Panc1 (cell line): Measurements from ENCODE around the gene OR51F2. TPM values are rescaled to one million over a fixed set of nuclear protein-coding genes. Genes with fewer than 3 reads are reported as not detected.

Experiments used
- ATAC-seq: fragments of 200-7000 bp; cut with Tn5 transposase; 2 replicates; pipeline ENCODE4 v1.9.1; 2020; ENCODE audit warnings: mild to moderate bottlenecking, moderate library complexity
- BruUV-seq: library from RNA; stranded (reverse); fragments of 400-500 nt; replicated peaks from 2 replicates; lab custom pipeline; 2021; lab: Mats Ljungman, UMichigan
- CTCF ChIA-PET: fragments of 300-600 bp; sonication (Branson Sonifier 250); formaldehyde crosslinking; loops from one replicate; lab custom pipeline; 2022; ENCODE audit warnings: antibody characterized with exemption; lab: Charles Lee
- POLR2A ChIA-PET: fragments of 300-600 bp; sonication (Branson Sonifier 250); formaldehyde crosslinking; loops from one replicate; lab custom pipeline; 2022; ENCODE audit warnings: antibody characterized with exemption; lab: Charles Lee
- DNase-seq: peaks from one replicate; pipeline ENCODE4 v3.0.0-alpha.2; 2010; ENCODE audit warnings: low read depth, low spot score
- H3K27ac ChIP-seq: 2 replicates; pipeline ENCODE4 v1.5.1; 2011; ENCODE audit warnings: mild to moderate bottlenecking, low read length, inconsistent platforms
- H3K27me3 ChIP-seq: fragments of 200-500 bp; sonication (Bioruptor generic); 2 replicates; pipeline ENCODE4 v1.6.0; 2014; ENCODE audit warnings: low read length, inconsistent platforms; ENCODE audit not compliant: control insufficient read depth, insufficient read depth
- H3K36me3 ChIP-seq: fragments of 200-500 bp; sonication (Bioruptor generic); 2 replicates; pipeline ENCODE4 v1.5.1; 2014; ENCODE audit warnings: inconsistent platforms, mild to moderate bottlenecking, low read length, moderate library complexity; ENCODE audit not compliant: control insufficient read depth, insufficient read depth
- H3K4me1 ChIP-seq: 2 replicates; pipeline ENCODE4 v1.5.1; 2011; ENCODE audit warnings: inconsistent platforms, mild to moderate bottlenecking, low read length, moderate library complexity; ENCODE audit not compliant: control insufficient read depth, insufficient read depth
- H3K4me3 ChIP-seq, 2 experiments: 2 replicates each; pipeline ENCODE4 v1.5.1; 2011 to 2012; ENCODE audit warnings: low read depth in 2 of 2, low read length in 2 of 2, mild to moderate bottlenecking in 2 of 2, inconsistent platforms in 1 of 2, moderate library complexity in 1 of 2
- H3K9me3 ChIP-seq: fragments of 200-500 bp; sonication (Bioruptor generic); 2 replicates; pipeline ENCODE4 v1.5.1; 2014; ENCODE audit warnings: low read depth, mild to moderate bottlenecking, inconsistent platforms, low read length, moderate library complexity; ENCODE audit not compliant: control insufficient read depth, insufficient read depth
- POLR2AphosphoS5 ChIP-seq: IDR thresholded peaks from 2 replicates; pipeline ENCODE4 v1.6.1; 2012; ENCODE audit warnings: mild to moderate bottlenecking, low read depth, low read length, moderate library complexity
- SIN3A ChIP-seq: IDR thresholded peaks from 2 replicates; pipeline ENCODE4 v1.6.1; 2012; ENCODE audit warnings: low read depth, mild to moderate bottlenecking, low read length, moderate library complexity, borderline replicate concordance; ENCODE audit not compliant: insufficient read depth
- TCF7L2 ChIP-seq: IDR thresholded peaks from 2 replicates; pipeline ENCODE4 v1.6.1; 2011; ENCODE audit warnings: mild to moderate bottlenecking, low read depth, low read length, inconsistent platforms
- in situ Hi-C: cut with HindIII; loops from 2 replicates; pipeline ENCODE4 v1.10.0; 2016; ENCODE audit warnings: low sequenced_read_pairs, low pct_unique_long_range_greater_than_20kb
- intact Hi-C: fragments of 100-400 bp; cut with micrococcal nuclease; formaldehyde crosslinking; loops from one replicate; pipeline ENCODE4 v1.10.0; 2022; ENCODE audit not compliant: unreplicated experiment
- total RNA-seq: library from RNA; stranded (reverse); gene quantifications from one replicate; pipeline ENCODE4 v1.2.1, GENCODE V29; 2021; ENCODE audit not compliant: unreplicated experiment
- TF ChIP-seq, protein P1 (sequence below), 2 experiments: IDR thresholded peaks; 2 replicates each; pipeline ENCODE4 v1.6.1; 2011 to 2012; ENCODE audit warnings: low read depth in 2 of 2, control low read depth in 1 of 2, low read length in 1 of 2, mild to moderate bottlenecking in 1 of 2, moderate library complexity in 1 of 2; ENCODE audit not compliant: insufficient read depth in 1 of 2
- TF ChIP-seq, protein P2 (sequence below): fragments of 450-650 bp; IDR thresholded peaks from 2 replicates; pipeline ENCODE4 v1.5.1; 2017; ENCODE audit warnings: mild to moderate bottlenecking

OR51F2 gene
- total RNA-seq, 1 experiment from 2014 or later = not detected

DNA sequence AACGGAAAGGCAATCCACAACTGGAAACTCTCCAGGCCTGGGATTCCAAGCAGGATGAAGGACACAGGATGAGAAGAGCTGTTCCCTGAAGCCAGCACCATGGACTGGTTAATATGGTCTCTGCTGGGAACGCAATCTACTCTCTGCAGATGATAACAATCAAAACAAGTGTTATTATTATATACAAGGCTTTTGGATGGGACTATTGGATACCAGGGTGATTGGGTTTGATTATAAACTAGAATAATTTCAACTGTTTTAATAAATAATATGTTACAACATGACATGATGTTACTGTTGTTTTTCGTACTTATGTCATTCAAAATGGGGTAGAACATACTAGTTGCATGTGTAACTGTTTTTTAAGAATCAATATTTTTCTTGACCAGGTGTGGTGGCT lies 16.8 kb upstream of the OR51F2 start, which contains the start of gene OR52R1:
OR52R1 (minus strand) TSS at position 101 of the 400 bp plus-strand sequence; CDS start at position 101, 0 bp downstream.
- no peak within 1 kb of the TSS for H3K4me3 ChIP-seq
- H3K4me1 ChIP-seq = no peaks in the 10 kb centered on the region
- DNase-seq (no peak), ATAC-seq (no peak)
- ChIA-PET POLR2A (no interaction called here), CTCF (no interaction called here)
- TF ChIP-seq POLR2AphosphoS5 = no peak
- TF ChIP-seq SIN3A = no peak
- TF ChIP-seq, protein P1, sequence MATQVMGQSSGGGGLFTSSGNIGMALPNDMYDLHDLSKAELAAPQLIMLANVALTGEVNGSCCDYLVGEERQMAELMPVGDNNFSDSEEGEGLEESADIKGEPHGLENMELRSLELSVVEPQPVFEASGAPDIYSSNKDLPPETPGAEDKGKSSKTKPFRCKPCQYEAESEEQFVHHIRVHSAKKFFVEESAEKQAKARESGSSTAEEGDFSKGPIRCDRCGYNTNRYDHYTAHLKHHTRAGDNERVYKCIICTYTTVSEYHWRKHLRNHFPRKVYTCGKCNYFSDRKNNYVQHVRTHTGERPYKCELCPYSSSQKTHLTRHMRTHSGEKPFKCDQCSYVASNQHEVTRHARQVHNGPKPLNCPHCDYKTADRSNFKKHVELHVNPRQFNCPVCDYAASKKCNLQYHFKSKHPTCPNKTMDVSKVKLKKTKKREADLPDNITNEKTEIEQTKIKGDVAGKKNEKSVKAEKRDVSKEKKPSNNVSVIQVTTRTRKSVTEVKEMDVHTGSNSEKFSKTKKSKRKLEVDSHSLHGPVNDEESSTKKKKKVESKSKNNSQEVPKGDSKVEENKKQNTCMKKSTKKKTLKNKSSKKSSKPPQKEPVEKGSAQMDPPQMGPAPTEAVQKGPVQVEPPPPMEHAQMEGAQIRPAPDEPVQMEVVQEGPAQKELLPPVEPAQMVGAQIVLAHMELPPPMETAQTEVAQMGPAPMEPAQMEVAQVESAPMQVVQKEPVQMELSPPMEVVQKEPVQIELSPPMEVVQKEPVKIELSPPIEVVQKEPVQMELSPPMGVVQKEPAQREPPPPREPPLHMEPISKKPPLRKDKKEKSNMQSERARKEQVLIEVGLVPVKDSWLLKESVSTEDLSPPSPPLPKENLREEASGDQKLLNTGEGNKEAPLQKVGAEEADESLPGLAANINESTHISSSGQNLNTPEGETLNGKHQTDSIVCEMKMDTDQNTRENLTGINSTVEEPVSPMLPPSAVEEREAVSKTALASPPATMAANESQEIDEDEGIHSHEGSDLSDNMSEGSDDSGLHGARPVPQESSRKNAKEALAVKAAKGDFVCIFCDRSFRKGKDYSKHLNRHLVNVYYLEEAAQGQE (IDR thresholded peaks at IDR 0.05; ENCODE audit: insufficient read depth in 1 of 2, low read depth in 2 of 2, low read length in 1 of 2) = no peak
- TF ChIP-seq TCF7L2 = no peak
- TF ChIP-seq, protein P2, sequence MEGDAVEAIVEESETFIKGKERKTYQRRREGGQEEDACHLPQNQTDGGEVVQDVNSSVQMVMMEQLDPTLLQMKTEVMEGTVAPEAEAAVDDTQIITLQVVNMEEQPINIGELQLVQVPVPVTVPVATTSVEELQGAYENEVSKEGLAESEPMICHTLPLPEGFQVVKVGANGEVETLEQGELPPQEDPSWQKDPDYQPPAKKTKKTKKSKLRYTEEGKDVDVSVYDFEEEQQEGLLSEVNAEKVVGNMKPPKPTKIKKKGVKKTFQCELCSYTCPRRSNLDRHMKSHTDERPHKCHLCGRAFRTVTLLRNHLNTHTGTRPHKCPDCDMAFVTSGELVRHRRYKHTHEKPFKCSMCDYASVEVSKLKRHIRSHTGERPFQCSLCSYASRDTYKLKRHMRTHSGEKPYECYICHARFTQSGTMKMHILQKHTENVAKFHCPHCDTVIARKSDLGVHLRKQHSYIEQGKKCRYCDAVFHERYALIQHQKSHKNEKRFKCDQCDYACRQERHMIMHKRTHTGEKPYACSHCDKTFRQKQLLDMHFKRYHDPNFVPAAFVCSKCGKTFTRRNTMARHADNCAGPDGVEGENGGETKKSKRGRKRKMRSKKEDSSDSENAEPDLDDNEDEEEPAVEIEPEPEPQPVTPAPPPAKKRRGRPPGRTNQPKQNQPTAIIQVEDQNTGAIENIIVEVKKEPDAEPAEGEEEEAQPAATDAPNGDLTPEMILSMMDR = no peak
- in situ Hi-C loops = no loop called here
- BruUV-seq = no TSS peak
- H3K9me3 ChIP-seq = no peaks in the 10 kb centered on the region
- no peaks in the 10 kb centered on the region for H3K36me3 ChIP-seq
- no peak within 1 kb of the TSS for H3K27ac ChIP-seq
- H3K27me3 ChIP-seq = no peaks in the 10 kb centered on the region
- intact Hi-C loops = no loop called here

DNA sequence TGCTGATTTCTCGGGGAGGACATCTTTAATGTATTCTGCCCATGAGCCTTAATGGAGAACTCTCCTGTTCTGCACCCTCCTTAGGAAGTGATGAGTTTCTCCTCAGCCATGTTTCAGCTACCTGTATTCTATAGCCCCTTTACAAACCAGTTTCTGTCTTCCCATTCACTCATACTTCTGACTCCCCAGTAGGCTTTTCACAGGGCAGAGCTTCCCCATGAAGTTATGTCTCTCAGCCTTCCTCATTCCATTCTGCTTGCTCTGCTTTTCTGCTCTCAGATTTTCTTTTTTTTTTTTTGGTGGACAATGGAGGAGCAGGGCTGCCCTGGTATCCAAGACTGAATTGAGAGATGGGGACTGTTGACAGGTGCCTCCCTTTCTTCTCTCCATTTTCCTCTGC lies 12.6 kb upstream of the OR51F2 start:
- in situ Hi-C loops (no loop called here), intact Hi-C loops (no loop called here)
- BruUV-seq = no TSS peak
- Histone ChIP-seq H3K27me3 (no peaks in the 10 kb centered on the region), H3K9me3 (no peaks in the 10 kb centered on the region), H3K36me3 (no peaks in the 10 kb centered on the region), H3K4me3 (no peak overlapping the region), H3K27ac (no peak overlapping the region), H3K4me1 (no peaks in the 10 kb centered on the region)
- TF ChIP-seq TCF7L2 (no peak), POLR2AphosphoS5 (no peak), SIN3A (no peak)
- TF ChIP-seq, protein P1 (IDR thresholded peaks at IDR 0.05; ENCODE audit: insufficient read depth in 1 of 2, low read depth in 2 of 2, low read length in 1 of 2) = no peak
- TF ChIP-seq, protein P2 = no peak
- CTCF ChIA-PET = no interaction called here
- DNase-seq = no peak
- POLR2A ChIA-PET = no interaction called here
- ATAC-seq = no peak
